ENCODE results near the gene CRYBG1.
A peak's percentile ranks its signal among the peaks of the same experiment; 100 is the strongest.
"Not testable (repeated sequence)": the region's sequence is repeated elsewhere in the genome, so short reads cannot be mapped to it uniquely, and the experiment has no call there.

The CRYBG1 gene

DNA sequence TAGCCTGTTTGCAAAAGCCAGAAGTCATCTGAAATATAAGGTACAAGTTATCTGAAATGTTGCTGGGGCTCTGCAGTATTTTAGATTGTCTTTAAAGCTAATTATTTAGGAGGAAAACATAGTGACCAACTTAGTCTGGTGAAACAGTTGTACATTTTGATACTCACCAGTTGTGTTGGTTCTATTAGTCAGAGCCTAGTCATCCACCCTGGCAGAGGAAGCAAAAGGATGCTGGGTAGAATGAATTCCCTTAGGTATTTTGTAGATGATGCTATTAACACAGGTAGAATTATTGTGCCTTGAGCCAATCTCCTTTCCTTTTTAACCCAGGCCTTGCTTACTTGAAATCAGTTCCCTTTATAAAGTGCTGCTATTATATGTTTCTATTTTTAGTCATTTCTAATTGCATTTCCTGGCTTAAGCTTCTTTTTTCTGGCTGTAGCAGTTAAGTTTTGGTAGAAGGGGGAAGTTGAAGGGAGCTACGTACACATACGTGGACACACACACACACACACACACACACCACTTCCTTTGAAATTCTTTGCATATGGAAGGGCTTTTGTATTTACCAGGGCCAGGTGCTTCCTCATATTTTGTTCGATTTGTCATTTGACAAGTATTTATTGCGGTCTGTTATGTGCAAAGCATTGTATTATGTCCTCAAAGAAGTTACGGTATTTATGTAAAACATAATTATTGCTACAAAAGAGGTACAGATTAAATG is 186.3 kb downstream of the CRYBG1 start:
- Mint-ChIP-seq H3K27me3 (ENCODE audit: low read depth) (no peaks in the 10 kb centered on the region), H3K4me1 (no peaks in the 10 kb centered on the region), H3K9me3 (no peaks in the 10 kb centered on the region), H3K27ac (peak overlapping the region in 2 of 3 experiments; percentile 6 to 23), H3K36me3 (ENCODE audit: low read depth) (no peaks in the 10 kb centered on the region), H3K4me3 (no peak overlapping the region)
- TF ChIP-seq, protein P1, sequence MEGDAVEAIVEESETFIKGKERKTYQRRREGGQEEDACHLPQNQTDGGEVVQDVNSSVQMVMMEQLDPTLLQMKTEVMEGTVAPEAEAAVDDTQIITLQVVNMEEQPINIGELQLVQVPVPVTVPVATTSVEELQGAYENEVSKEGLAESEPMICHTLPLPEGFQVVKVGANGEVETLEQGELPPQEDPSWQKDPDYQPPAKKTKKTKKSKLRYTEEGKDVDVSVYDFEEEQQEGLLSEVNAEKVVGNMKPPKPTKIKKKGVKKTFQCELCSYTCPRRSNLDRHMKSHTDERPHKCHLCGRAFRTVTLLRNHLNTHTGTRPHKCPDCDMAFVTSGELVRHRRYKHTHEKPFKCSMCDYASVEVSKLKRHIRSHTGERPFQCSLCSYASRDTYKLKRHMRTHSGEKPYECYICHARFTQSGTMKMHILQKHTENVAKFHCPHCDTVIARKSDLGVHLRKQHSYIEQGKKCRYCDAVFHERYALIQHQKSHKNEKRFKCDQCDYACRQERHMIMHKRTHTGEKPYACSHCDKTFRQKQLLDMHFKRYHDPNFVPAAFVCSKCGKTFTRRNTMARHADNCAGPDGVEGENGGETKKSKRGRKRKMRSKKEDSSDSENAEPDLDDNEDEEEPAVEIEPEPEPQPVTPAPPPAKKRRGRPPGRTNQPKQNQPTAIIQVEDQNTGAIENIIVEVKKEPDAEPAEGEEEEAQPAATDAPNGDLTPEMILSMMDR (IDR thresholded peaks at IDR 0.05; ENCODE audit: unreplicated experiment in 3 of 3): no peak

DNA sequence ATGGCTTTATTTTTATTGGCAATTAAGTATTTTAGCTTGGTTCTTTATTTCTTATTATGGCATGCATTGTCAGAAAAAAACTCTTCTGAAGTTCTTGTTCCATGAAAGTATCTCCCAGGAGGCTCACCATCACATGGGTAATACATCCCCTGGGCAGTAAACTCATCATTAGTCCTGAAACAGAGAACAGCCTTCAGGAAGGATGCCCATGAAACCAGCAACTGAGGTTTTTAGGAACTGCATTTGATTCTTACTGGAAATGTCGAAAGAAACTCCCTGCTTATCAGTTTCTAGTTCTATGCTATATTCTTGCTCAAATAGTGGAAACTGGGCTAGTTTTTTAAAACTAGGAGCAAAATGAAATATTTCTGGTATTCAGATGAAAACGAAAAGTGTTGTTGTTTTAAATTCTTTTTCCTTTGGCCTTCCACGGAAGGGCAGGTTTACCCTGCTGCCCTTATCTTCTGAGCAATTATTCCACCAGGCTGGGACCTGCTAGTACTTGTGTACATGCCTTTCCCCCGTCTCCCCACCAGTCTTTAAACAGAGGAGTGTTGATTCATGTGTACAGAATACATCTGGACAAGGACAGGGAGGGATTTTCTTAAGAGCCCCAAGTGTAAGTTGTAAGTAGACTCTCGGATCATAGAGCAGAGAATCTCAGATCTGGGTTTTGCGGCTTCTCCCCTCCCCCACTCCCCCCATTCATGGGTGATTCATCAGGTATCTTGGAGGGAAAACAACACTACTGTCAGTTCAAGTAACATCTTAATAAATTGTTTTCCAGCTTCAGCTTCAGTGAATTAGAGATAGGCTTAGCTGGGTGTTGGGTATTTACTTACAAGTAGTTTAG is 187.3 kb downstream of the CRYBG1 start:
- Mint-ChIP-seq H3K4me1 (no peaks in the 10 kb centered on the region), H3K9me3 (no peaks in the 10 kb centered on the region), H3K36me3 (ENCODE audit: low read depth) (no peaks in the 10 kb centered on the region), H3K27ac (peak overlapping the region in 2 of 3 experiments; percentile 23 to 37), H3K4me3 (no peak overlapping the region), H3K27me3 (ENCODE audit: low read depth) (no peaks in the 10 kb centered on the region)
- TF ChIP-seq, protein P1 (IDR thresholded peaks at IDR 0.05; ENCODE audit: unreplicated experiment in 3 of 3): no peak

DNA sequence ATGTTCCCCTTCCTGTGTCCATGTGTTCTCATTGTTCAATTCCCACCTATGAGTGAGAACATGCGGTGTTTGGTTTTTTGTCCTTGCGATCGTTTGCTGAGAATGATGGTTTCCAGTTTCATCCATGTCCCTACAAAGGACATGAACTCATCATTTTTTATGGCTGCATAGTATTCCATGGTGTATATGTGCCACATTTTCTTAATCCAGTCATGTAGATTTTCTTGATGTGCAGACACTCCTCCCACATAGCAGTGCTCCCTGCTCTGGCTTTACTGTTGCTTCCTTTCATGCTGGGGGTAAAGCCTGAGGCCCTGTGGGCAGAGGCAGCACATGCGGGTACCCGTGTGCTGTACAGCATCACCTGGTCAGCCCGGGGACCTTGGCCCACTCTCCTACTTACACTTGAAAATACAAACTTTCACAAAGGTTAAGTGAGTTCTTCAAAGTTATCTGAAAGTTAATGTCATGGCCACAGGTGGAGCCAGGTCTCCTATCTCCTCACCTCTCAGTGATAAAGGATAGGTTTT is 188.5 kb downstream of the CRYBG1 start:
- H3K9me3 Mint-ChIP-seq; H3K27me3 Mint-ChIP-seq (ENCODE audit: low read depth); H3K27ac Mint-ChIP-seq; H3K4me3 Mint-ChIP-seq; H3K4me1 Mint-ChIP-seq; H3K36me3 Mint-ChIP-seq (ENCODE audit: low read depth): not testable (repeated sequence)

DNA sequence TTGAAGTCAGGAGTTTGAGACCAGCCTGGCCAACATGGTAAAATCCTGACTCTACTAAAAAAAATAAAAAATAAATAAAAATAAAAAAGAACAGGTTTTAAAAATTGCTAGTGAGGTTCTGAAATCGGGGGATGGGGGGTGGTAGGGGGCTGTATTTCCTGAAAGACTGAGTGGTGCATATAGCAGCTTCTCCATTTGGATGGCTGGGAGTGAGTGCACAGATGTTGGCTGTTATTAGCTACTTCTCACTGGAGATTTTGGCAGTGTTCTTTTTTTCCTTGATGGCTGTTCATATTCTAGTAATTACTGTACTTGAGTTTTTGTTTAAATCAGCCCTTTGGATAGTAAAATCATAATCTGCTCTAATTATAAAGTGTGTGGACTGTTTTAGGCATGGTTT is 189.0 kb downstream of the CRYBG1 start:
- H3K9me3 Mint-ChIP-seq: no peaks in the 10 kb centered on the region
- H3K27ac Mint-ChIP-seq: no peak overlapping the region
- no peaks in the 10 kb centered on the region for H3K27me3 Mint-ChIP-seq (ENCODE audit: low read depth)
- H3K36me3 Mint-ChIP-seq (ENCODE audit: low read depth): no peaks in the 10 kb centered on the region
- H3K4me3 Mint-ChIP-seq: no peak overlapping the region
- no peaks in the 10 kb centered on the region for H3K4me1 Mint-ChIP-seq
- TF ChIP-seq, protein P1 (IDR thresholded peaks at IDR 0.05; ENCODE audit: unreplicated experiment in 3 of 3): no peak

DNA sequence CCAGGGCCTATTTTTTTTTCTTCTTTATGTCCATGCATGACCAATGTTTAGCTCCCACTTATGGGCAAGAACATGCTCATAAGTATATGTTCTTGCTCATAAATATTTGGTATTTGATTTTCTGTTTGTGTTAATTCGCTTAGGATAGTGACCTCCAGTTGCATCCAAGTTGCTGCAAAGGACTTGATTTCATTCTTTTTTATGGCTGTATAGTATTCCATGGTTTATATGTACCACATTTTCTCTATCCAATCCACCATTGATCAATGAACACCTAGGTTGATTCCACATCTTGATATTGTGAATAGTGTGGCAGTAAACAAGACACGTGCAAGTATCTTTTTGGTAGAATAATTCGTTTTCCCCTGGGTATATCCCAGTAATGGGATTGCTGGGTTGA is 190.6 kb downstream of the CRYBG1 start:
- no peaks in the 10 kb centered on the region for H3K9me3 Mint-ChIP-seq
- no peak overlapping the region for H3K4me3 Mint-ChIP-seq
- no peaks in the 10 kb centered on the region for H3K27me3 Mint-ChIP-seq (ENCODE audit: low read depth)
- H3K4me1 Mint-ChIP-seq: no peaks in the 10 kb centered on the region
- no peak overlapping the region for H3K27ac Mint-ChIP-seq
- TF ChIP-seq, protein P1 (IDR thresholded peaks at IDR 0.05; ENCODE audit: unreplicated experiment in 3 of 3): no peak
- H3K36me3 Mint-ChIP-seq (ENCODE audit: low read depth): no peaks in the 10 kb centered on the region

DNA sequence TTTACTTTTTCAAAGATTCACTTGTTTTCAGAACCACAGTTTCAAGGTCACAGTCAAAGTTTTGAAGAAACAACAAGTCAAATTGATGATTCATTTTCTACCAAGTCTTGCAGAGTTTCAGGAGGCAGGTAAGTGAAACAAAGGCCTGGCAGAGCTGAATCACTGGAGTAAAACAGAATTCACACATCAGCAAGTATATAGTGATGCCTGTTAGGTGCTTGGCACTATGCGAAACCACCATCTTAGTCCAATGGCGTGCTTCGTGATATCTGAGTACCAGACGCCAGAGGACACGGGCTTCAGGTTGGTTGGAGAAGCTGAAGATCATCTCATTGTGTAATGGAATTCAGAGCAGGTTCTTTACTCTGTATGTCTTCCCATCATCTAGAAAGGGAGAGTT is 192.9 kb downstream of the CRYBG1 start:
- no peaks in the 10 kb centered on the region for H3K9me3 Mint-ChIP-seq

More for the DNA sequence above, 192.9 kb downstream of the CRYBG1 start:
- H3K36me3 Mint-ChIP-seq (ENCODE audit: low read depth): no peaks in the 10 kb centered on the region
- H3K27me3 Mint-ChIP-seq (ENCODE audit: low read depth): no peaks in the 10 kb centered on the region
- no peak overlapping the region for H3K27ac Mint-ChIP-seq
- no peaks in the 10 kb centered on the region for H3K4me1 Mint-ChIP-seq
- H3K4me3 Mint-ChIP-seq: no peak overlapping the region
- TF ChIP-seq, protein P1 (IDR thresholded peaks at IDR 0.05; ENCODE audit: unreplicated experiment in 3 of 3): no peak

Data from nephron (organoid).